ENCODE data around the gene RD3L. TPM values are rescaled to one million over a fixed set of nuclear protein-coding genes. Genes with fewer than 3 reads are reported as not detected.

Gene RD3L
- total and polyA plus RNA-seq, 10 of the 15 experiments (the other 5 are each of a cell fraction or from before 2014, with no cell fraction given), result not detected

GRCh38 chr14:103908580-103908979 is 33.7 kb downstream of the RD3L start:
- H3K9ac ChIP-seq (ENCODE audit: control insufficient read depth, insufficient read depth, low read length), result no peak overlapping the region
- SMC1A ChIA-PET (ENCODE audit: uncharacterized antibody, unreplicated experiment), result interaction anchor here (1.0 kb wide), 1 partner anchor 102 kb away, joined by 3 read pairs; no protein-coding TSS in a partner anchor
- H3K9me3 ChIP-seq (replicated peaks; ENCODE audit: control insufficient read depth, insufficient read depth, low read length), result no peaks in the 10 kb centered on the region
- H3K4me2 ChIP-seq (ENCODE audit: control insufficient read depth, insufficient read depth), result no peak overlapping the region
- BruUV-seq (replicated peaks), result no TSS peak
- no peaks in the 10 kb centered on the region for H3K4me1 ChIP-seq (ENCODE audit: control insufficient read depth, insufficient read depth, low read length)
- CTCF ChIA-PET, result interaction anchor here (4.7 kb wide), 1 partner anchor 100 kb away, joined by 81 read pairs; no protein-coding TSS in a partner anchor
- ATAC-seq, result no peak
- in situ Hi-C loops (cut with MboI), result no loop called here
- RAD21 ChIA-PET (ENCODE audit: unreplicated experiment), result interaction anchor here (0.7 kb wide), 1 partner anchor 103 kb away, joined by 3 read pairs; no protein-coding TSS in a partner anchor
- no peak overlapping the region for H3K27ac ChIP-seq (ENCODE audit: control insufficient read depth, insufficient read depth)
- WGBS (ENCODE audit: insufficient coverage, insufficient replicate concordance, low lambda C conversion rate, missing lambda C conversion rate), result 98% methylated on average over 4 of the region's 4 CpGs
- no peaks in the 10 kb centered on the region for H3K27me3 ChIP-seq (replicated peaks in 1 of 2; ENCODE audit: control insufficient read depth in 2 of 2, insufficient read depth in 2 of 2, low read length in 1 of 2)
- peaks cover 1 to 5% of the 10 kb centered on the region in 2 experiments; a peak in 3 of 4 replicates for H3K36me3 ChIP-seq (ENCODE audit: control insufficient read depth in 2 of 2, insufficient read depth in 2 of 2, low read length in 1 of 2)
- no peak overlapping the region for H2AFZ ChIP-seq (ENCODE audit: control insufficient read depth, low read depth, low read length)
- no peak overlapping the region for H3K4me3 ChIP-seq
- intact Hi-C loops (cut with micrococcal nuclease; ENCODE audit: unreplicated experiment), result no loop called here
- no peak for FAIRE-seq
- H3K79me2 ChIP-seq (ENCODE audit: control insufficient read depth, insufficient read depth, low read length), result no peaks in the 10 kb centered on the region
- no peak for TF ChIP-seq BRCA1 (IDR thresholded peaks at IDR 0.05; ENCODE audit: low read depth, low read length)
- no peak for TF ChIP-seq SREBF2 (IDR thresholded peaks at IDR 0.05; ENCODE audit: low read length)
- H4K20me1 ChIP-seq (ENCODE audit: control insufficient read depth, insufficient read depth), result no peaks in the 10 kb centered on the region
- DNase-seq (ENCODE audit: low read depth, low spot score), result no peak
- POLR2A ChIA-PET, result no interaction called here

GRCh38 chr14:103905842-103906456 is 36.4 kb downstream of the RD3L start:
- no peaks in the 10 kb centered on the region for H3K4me1 ChIP-seq (ENCODE audit: control insufficient read depth, insufficient read depth, low read length)
- H2AFZ ChIP-seq (ENCODE audit: control insufficient read depth, low read depth, low read length), result no peak overlapping the region
- H3K36me3 ChIP-seq (ENCODE audit: control insufficient read depth in 2 of 2, insufficient read depth in 2 of 2, low read length in 1 of 2), result no peaks in the 10 kb centered on the region; a peak in 2 of 4 replicates
- H3K4me2 ChIP-seq (ENCODE audit: control insufficient read depth, insufficient read depth), result no peak overlapping the region
- FAIRE-seq, result no peak
- in situ Hi-C loops (cut with MboI), result no loop called here
- H3K27ac ChIP-seq (ENCODE audit: control insufficient read depth, insufficient read depth), result no peak overlapping the region
- SMC1A ChIA-PET (ENCODE audit: uncharacterized antibody, unreplicated experiment), result interaction anchor here (0.7 kb wide), 1 partner anchor 97 kb away, joined by 3 read pairs; no protein-coding TSS in a partner anchor
- peak; percentile 53 for ATAC-seq
- BruUV-seq (replicated peaks), result no TSS peak
- H3K79me2 ChIP-seq (ENCODE audit: control insufficient read depth, insufficient read depth, low read length), result no peaks in the 10 kb centered on the region
- CTCF ChIA-PET, result interaction anchor here (0.7 to 5.1 kb wide), 4 partner anchors 11 to 170 kb away, joined by 3 to 38 read pairs (median 5); no protein-coding TSS in a partner anchor
- no peaks in the 10 kb centered on the region for H4K20me1 ChIP-seq (ENCODE audit: control insufficient read depth, insufficient read depth)
- DNase-seq (ENCODE audit: low read depth, low spot score), result no peak
- 45% methylated on average over 22 of the region's 22 CpGs for WGBS (ENCODE audit: insufficient coverage, insufficient replicate concordance, low lambda C conversion rate, missing lambda C conversion rate)
- H3K4me3 ChIP-seq, result no peak overlapping the region
- RAD21 ChIA-PET (ENCODE audit: unreplicated experiment), result no interaction called here
- POLR2A ChIA-PET, result interaction anchor here (1.2 kb wide), 1 partner anchor 10 kb away, joined by 3 read pairs; no protein-coding TSS in a partner anchor
- intact Hi-C loops (cut with micrococcal nuclease; ENCODE audit: unreplicated experiment), result no loop called here
- no peak overlapping the region for H3K9ac ChIP-seq (ENCODE audit: control insufficient read depth, insufficient read depth, low read length)
- no peaks in the 10 kb centered on the region for H3K9me3 ChIP-seq (replicated peaks; ENCODE audit: control insufficient read depth, insufficient read depth, low read length)
- H3K27me3 ChIP-seq (replicated peaks in 1 of 2; ENCODE audit: control insufficient read depth in 2 of 2, insufficient read depth in 2 of 2, low read length in 1 of 2), result no peaks in the 10 kb centered on the region
- TF ChIP-seq BCLAF1 (IDR thresholded peaks at IDR 0.05), result no peak
- no peak for TF ChIP-seq PBX3 (IDR thresholded peaks at IDR 0.05; ENCODE audit: insufficient replicate concordance, low read depth, low read length)
- 0 out of 6 replicates have a peak, but pooled peaks of 1 of the 3 experiments have one; percentile 18 for TF ChIP-seq CTCF (IDR thresholded peaks at IDR 0.05 in 2 of 3, conservative IDR thresholded peaks at IDR 0.05 in 1 of 3; ENCODE audit: control insufficient read depth in 2 of 3, extremely low read depth in 1 of 3, insufficient read depth in 1 of 3, low read depth in 3 of 3, low read length in 3 of 3)
